ENCODE data around the gene TMEM92. TPM values are rescaled to one million over a fixed set of nuclear protein-coding genes. Genes with fewer than 3 reads are reported as not detected.

The TMEM92 gene
- total RNA-seq, 1 experiment from 2014 or later = 14.8 TPM

DNA sequence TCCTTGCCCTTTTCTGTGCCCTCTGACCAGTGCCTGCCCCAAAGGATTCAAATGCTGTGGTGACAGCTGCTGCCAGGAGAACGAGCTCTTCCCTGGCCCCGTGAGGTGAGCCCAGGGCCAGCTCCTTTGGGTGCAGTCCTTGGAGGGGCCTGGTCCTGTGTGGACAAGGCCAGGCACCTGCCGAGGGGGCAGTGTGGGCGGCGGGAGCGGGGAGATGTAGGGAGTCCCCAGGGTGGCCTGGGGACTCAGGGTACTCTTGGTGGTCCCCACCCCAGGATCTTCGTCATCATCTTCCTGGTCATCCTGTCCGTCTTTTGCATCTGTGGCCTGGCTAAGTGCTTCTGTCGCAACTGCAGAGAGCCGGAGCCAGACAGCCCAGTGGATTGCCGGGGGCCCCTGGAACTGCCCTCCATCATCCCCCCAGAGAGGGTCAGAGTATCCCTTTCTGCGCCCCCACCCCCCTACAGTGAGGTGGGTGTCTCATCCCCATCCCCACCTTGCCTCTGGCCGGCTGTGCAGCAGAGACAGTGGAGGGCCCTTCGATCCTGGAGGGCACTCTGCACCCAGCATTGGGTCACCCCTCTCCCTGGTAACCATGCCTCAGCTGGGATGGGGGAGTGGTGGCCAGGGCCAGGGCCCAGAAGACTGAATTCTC, 4.4 kb downstream of the TMEM92 start:
- ChIA-PET POLR2A (no interaction called here), CTCF (interaction anchor here (1.3 to 2.2 kb wide), 2 partner anchors 75 to 78 kb away, joined by 6 to 11 read pairs; no protein-coding TSS in a partner anchor)
- peaks cover 5% of the 10 kb centered on the region for H3K36me3 Mint-ChIP-seq (ENCODE audit: insufficient read depth, unreplicated experiment)
- no peak overlapping the region for H3K4me3 Mint-ChIP-seq (ENCODE audit: unreplicated experiment)
- TF ChIP-seq, protein P1, sequence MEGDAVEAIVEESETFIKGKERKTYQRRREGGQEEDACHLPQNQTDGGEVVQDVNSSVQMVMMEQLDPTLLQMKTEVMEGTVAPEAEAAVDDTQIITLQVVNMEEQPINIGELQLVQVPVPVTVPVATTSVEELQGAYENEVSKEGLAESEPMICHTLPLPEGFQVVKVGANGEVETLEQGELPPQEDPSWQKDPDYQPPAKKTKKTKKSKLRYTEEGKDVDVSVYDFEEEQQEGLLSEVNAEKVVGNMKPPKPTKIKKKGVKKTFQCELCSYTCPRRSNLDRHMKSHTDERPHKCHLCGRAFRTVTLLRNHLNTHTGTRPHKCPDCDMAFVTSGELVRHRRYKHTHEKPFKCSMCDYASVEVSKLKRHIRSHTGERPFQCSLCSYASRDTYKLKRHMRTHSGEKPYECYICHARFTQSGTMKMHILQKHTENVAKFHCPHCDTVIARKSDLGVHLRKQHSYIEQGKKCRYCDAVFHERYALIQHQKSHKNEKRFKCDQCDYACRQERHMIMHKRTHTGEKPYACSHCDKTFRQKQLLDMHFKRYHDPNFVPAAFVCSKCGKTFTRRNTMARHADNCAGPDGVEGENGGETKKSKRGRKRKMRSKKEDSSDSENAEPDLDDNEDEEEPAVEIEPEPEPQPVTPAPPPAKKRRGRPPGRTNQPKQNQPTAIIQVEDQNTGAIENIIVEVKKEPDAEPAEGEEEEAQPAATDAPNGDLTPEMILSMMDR (IDR thresholded peaks at IDR 0.05; ENCODE audit: insufficient read depth in 1 of 2, low read depth in 1 of 2, low read length in 1 of 2, severe bottlenecking in 1 of 2, unreplicated experiment in 1 of 2) = no peak
- Histone ChIP-seq H3K4me3 (ENCODE audit: low read depth, low read length) (no peak overlapping the region), H3K36me3 (ENCODE audit: control insufficient read depth, insufficient read depth, low read length) (0 out of 2 replicates have a peak, but pooled peaks cover 2% of the 10 kb centered on the region), H3K27me3 (replicated peaks; ENCODE audit: control insufficient read depth, insufficient read depth, low read length) (no peaks in the 10 kb centered on the region), H3K9me3 (no peaks in the 10 kb centered on the region), H3K4me1 (peaks cover 49% of the 10 kb centered on the region)
- BruUV-seq (replicated peaks) = no TSS peak
- H3K4me1 Mint-ChIP-seq (ENCODE audit: low read depth, unreplicated experiment) = peaks cover 25% of the 10 kb centered on the region
- H3K27me3 Mint-ChIP-seq (ENCODE audit: insufficient read depth, unreplicated experiment) = no peaks in the 10 kb centered on the region
- no peak overlapping the region for H3K27ac Mint-ChIP-seq (ENCODE audit: unreplicated experiment)
- no peaks in the 10 kb centered on the region for H3K9me3 Mint-ChIP-seq (ENCODE audit: unreplicated experiment)
- no peak for DNase-seq
- intact Hi-C loops (cut with micrococcal nuclease; ENCODE audit: unreplicated experiment) = no loop called here

DNA sequence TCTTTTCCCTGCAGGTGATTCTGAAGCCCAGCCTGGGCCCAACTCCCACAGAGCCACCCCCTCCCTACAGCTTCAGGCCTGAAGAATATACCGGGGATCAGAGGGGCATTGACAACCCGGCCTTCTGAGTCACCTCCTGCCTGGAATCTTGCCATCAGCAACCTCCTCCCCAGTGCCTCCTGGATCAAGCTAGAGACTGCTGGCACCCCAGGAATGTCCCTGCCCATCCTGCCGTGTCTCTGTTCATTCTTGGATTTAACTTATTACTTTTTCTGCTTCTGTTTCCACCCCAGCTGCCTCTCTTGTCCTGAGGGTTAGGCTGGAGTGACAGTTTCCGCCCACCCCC, 4.9 kb downstream of the TMEM92 start:
- POLR2A ChIA-PET = no interaction called here
- Histone ChIP-seq H3K9me3 (no peaks in the 10 kb centered on the region), H3K4me1 (peaks cover 44% of the 10 kb centered on the region), H3K27me3 (replicated peaks; ENCODE audit: control insufficient read depth, insufficient read depth, low read length) (no peaks in the 10 kb centered on the region), H3K36me3 (ENCODE audit: control insufficient read depth, insufficient read depth, low read length) (0 out of 2 replicates have a peak, but pooled peaks cover 2% of the 10 kb centered on the region), H3K4me3 (ENCODE audit: low read depth, low read length) (no peak overlapping the region)
- intact Hi-C loops (cut with micrococcal nuclease; ENCODE audit: unreplicated experiment) = no loop called here
- TF ChIP-seq, protein P1 (IDR thresholded peaks at IDR 0.05; ENCODE audit: insufficient read depth in 1 of 2, low read depth in 1 of 2, low read length in 1 of 2, severe bottlenecking in 1 of 2, unreplicated experiment in 1 of 2) = no peak
- DNase-seq = no peak
- BruUV-seq (replicated peaks) = no TSS peak
- H3K4me3 Mint-ChIP-seq (ENCODE audit: unreplicated experiment) = no peak overlapping the region
- H3K9me3 Mint-ChIP-seq (ENCODE audit: unreplicated experiment) = no peaks in the 10 kb centered on the region
- CTCF ChIA-PET = no interaction called here
- no peak overlapping the region for H3K27ac Mint-ChIP-seq (ENCODE audit: unreplicated experiment)
- H3K4me1 Mint-ChIP-seq (ENCODE audit: low read depth, unreplicated experiment) = peaks cover 25% of the 10 kb centered on the region
- H3K27me3 Mint-ChIP-seq (ENCODE audit: insufficient read depth, unreplicated experiment) = no peaks in the 10 kb centered on the region
- peaks cover 5% of the 10 kb centered on the region for H3K36me3 Mint-ChIP-seq (ENCODE audit: insufficient read depth, unreplicated experiment)

DNA sequence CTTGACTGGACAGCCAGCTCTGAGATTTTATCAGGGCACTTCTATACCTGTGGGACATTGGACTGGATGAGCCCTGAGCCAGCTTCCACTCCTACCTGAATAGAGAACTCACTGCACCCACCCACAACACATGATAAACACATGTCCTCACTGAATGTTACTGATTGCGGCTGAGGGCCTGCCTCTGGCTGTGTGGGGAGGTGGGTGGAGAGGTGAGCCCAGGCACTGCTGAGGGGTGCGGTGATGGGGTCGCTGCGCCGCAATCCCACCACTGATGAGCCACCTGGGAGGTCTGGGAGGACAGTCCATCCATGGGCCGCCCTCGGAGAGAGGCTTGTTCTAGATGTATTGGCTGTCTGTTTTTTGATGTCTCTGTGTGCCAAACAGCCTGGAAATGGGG, 5.4 kb downstream of the TMEM92 start:
- ChIA-PET POLR2A (no interaction called here), CTCF (no interaction called here)
- Histone ChIP-seq H3K4me1 (peaks cover 39% of the 10 kb centered on the region), H3K36me3 (ENCODE audit: control insufficient read depth, insufficient read depth, low read length) (0 out of 2 replicates have a peak, but pooled peaks cover 2% of the 10 kb centered on the region), H3K9me3 (no peaks in the 10 kb centered on the region), H3K27me3 (replicated peaks; ENCODE audit: control insufficient read depth, insufficient read depth, low read length) (no peaks in the 10 kb centered on the region), H3K4me3 (ENCODE audit: low read depth, low read length) (no peak overlapping the region)
- BruUV-seq (replicated peaks) = no TSS peak
- intact Hi-C loops (cut with micrococcal nuclease; ENCODE audit: unreplicated experiment) = no loop called here
- TF ChIP-seq, protein P1 (IDR thresholded peaks at IDR 0.05; ENCODE audit: insufficient read depth in 1 of 2, low read depth in 1 of 2, low read length in 1 of 2, severe bottlenecking in 1 of 2, unreplicated experiment in 1 of 2) = no peak
- Mint-ChIP-seq H3K36me3 (ENCODE audit: insufficient read depth, unreplicated experiment) (peaks cover 3% of the 10 kb centered on the region), H3K9me3 (ENCODE audit: unreplicated experiment) (no peaks in the 10 kb centered on the region), H3K27me3 (ENCODE audit: insufficient read depth, unreplicated experiment) (no peaks in the 10 kb centered on the region), H3K27ac (ENCODE audit: unreplicated experiment) (no peak overlapping the region), H3K4me3 (ENCODE audit: unreplicated experiment) (no peak overlapping the region), H3K4me1 (ENCODE audit: low read depth, unreplicated experiment) (peaks cover 21% of the 10 kb centered on the region)
- DNase-seq = no peak

Measured in Caco-2 (cell line).